GM23248 (cell line): ENCODE data around the gene GPLD1. TPM values are rescaled to one million over a fixed set of nuclear protein-coding genes. Genes with fewer than 3 reads are reported as not detected.
A peak's percentile ranks its signal among the peaks of the same experiment; 100 is the strongest.
"Not testable (repeated sequence)": the region's sequence is repeated elsewhere in the genome, so short reads cannot be mapped to it uniquely, and the experiment has no call there.

ENCODE experiments used
- DNase-seq: peaks from one replicate; pipeline ENCODE4 v3.0.0-alpha.2; 2015
- H2AFZ ChIP-seq: fragments of 200-600 bp; sonication (generic); 2 replicates; pipeline ENCODE4 v1.6.1; 2016; ENCODE audit warnings: antibody characterized with exemption
- H3F3A ChIP-seq: fragments of 200-600 bp; sonication (generic); 2 replicates; pipeline ENCODE4 v1.6.1; 2016; ENCODE audit warnings: mild to moderate bottlenecking, antibody characterized with exemption, mixed run types; ENCODE audit not compliant: insufficient read depth
- H3K27ac ChIP-seq: fragments of 200-600 bp; sonication (generic); 2 replicates; pipeline ENCODE4 v1.5.1; 2016; ENCODE audit warnings: mild to moderate bottlenecking
- H3K27me3 ChIP-seq: fragments of 200-600 bp; sonication (generic); replicated peaks from 2 replicates; pipeline ENCODE4 v1.6.1; 2016; ENCODE audit warnings: mild to moderate bottlenecking; ENCODE audit not compliant: insufficient read depth
- H3K36me3 ChIP-seq: fragments of 200-600 bp; sonication (generic); 2 replicates; pipeline ENCODE4 v1.6.1; 2016; ENCODE audit warnings: low read depth, mild to moderate bottlenecking
- H3K4me1 ChIP-seq: fragments of 200-600 bp; sonication (generic); 2 replicates; pipeline ENCODE4 v1.6.1; 2016; ENCODE audit warnings: mild to moderate bottlenecking; ENCODE audit not compliant: insufficient read depth
- H3K4me2 ChIP-seq: fragments of 200-600 bp; sonication (generic); one replicate; pipeline ENCODE4 v1.6.1; 2016; ENCODE audit warnings: mild to moderate bottlenecking; ENCODE audit not compliant: unreplicated experiment
- H3K4me3 ChIP-seq: fragments of 200-600 bp; sonication (generic); 2 replicates; pipeline ENCODE4 v1.5.1; 2016; ENCODE audit warnings: mild to moderate bottlenecking
- H3K79me2 ChIP-seq: fragments of 200-600 bp; sonication (generic); 2 replicates; pipeline ENCODE4 v1.6.1; 2016; ENCODE audit warnings: mild to moderate bottlenecking; ENCODE audit not compliant: insufficient read depth
- H3K9ac ChIP-seq: fragments of 200-600 bp; sonication (generic); 2 replicates; pipeline ENCODE4 v1.6.1; 2016; ENCODE audit warnings: mild to moderate bottlenecking
- H3K9me2 ChIP-seq: fragments of 200-600 bp; sonication (generic); 2 replicates; pipeline ENCODE4 v1.6.1; 2016; ENCODE audit warnings: mixed run types, mild to moderate bottlenecking, moderate library complexity; ENCODE audit not compliant: insufficient read depth
- H3K9me3 ChIP-seq: fragments of 200-600 bp; sonication (generic); one replicate; pipeline ENCODE4 v1.6.1; 2017; ENCODE audit warnings: low read depth
- H4K20me1 ChIP-seq: fragments of 200-600 bp; sonication (generic); 2 replicates; pipeline ENCODE4 v1.6.0; 2016; ENCODE audit not compliant: insufficient read depth
- EZH2 ChIP-seq: fragments of 200-600 bp; sonication (generic); IDR thresholded peaks from 2 replicates; pipeline ENCODE4 v1.6.1; 2018; ENCODE audit warnings: antibody characterized with exemption, mild to moderate bottlenecking; ENCODE audit not compliant: insufficient read depth, poor library complexity, severe bottlenecking
- EZH2phosphoT487 ChIP-seq: fragments of 200-600 bp; sonication (generic); IDR thresholded peaks from 2 replicates; pipeline ENCODE4 v1.6.1; 2018; ENCODE audit warnings: antibody characterized with exemption, moderate library complexity, mild to moderate bottlenecking, low read depth; ENCODE audit not compliant: insufficient read depth
- WGBS, 2 experiments: methylation state at CpG; one replicate each; pipeline ENCODE4 v1.1.6; 2015 to 2017; ENCODE audit warnings: low lambda C conversion rate in 2 of 2, low coverage in 1 of 2; ENCODE audit errors: missing lambda C conversion rate in 2 of 2; 5-methylcytosine and 5-hydroxymethylcytosine counted together
- in situ Hi-C: fragments of 300-500 bp; cut with MboI; formaldehyde crosslinking; loops from 2 replicates; pipeline ENCODE4 v1.15.0; 2020
- polyA plus RNA-seq: library from polyadenylated mRNA; unstranded; fragments of >200 nt; fragmentation: Nextera tagmentation; extraction: Ambion mirVana; gene quantifications from 2 replicates; pipeline ENCODE4 v1.2.1, GENCODE V29; 2016
- total RNA-seq: library from RNA; depleted of rRNA; stranded (reverse); fragments of >200 nt; shearing (Covaris generic); gene quantifications from 2 replicates; pipeline ENCODE4 v1.2.3, GENCODE V29; 2014

Gene GPLD1
- total and polyA plus RNA-seq, 2 experiments from 2014 or later = 0.09 to 0.97 TPM

DNA sequence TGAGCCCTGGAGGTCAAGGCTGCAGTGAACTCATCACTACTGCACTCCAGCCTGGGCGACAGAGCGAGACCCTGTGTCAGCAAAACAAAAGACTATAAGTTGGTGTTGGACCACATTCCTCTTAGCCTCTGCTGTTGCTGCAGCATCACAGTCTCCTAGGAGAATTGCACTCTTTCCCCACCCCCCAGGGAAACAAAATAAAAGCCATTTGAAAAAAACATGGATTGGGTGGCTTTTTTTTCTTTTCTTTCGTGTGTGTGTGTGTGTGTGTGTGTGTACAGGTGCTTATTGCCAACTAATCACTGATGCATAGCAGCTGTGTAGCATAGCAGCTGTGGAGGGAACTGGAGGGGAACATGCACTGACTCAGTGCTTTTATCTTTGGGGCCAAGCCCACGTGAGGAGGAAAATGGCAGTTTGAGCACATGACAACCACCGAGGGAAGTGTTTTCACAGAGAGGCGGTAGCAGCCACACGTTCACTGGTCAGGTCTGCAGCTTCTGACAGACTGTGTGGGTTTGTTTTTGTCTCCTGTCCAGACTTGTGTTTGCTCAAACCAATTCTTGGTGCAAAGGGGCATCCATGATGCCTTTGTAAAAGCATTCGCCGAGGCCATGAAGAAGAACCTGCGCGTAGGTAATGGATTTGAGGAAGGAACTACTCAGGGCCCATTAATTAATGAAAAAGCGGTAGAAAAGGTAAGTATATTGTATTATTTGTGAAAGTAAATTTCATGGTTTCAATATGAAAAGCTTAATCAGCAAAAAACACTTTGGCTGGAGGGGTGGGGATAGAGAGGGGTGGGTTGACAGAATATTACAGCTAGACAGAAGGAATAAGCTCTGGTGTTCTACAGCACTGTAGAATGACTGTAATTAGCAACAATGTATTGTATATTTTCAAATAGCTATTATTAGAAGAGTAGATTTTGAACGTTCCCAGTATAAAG is 33.1 kb upstream of the GPLD1 start:
- no peak for TF ChIP-seq EZH2
- H3K4me2 ChIP-seq = no peak overlapping the region
- DNase-seq = no peak
- H3K27me3 ChIP-seq = no peaks in the 10 kb centered on the region
- no peak overlapping the region for H3K4me3 ChIP-seq
- H2AFZ ChIP-seq = no peak overlapping the region
- no peaks in the 10 kb centered on the region for H3K79me2 ChIP-seq
- H4K20me1 ChIP-seq = no peaks in the 10 kb centered on the region
- in situ Hi-C loops = no loop called here
- H3K9ac ChIP-seq = no peak overlapping the region
- WGBS, 2 experiments = 74 to 80% methylated on average over 12 to 13 of the region's 13 CpGs
- no peaks in the 10 kb centered on the region for H3F3A ChIP-seq
- H3K9me3 ChIP-seq = no peaks in the 10 kb centered on the region
- H3K27ac ChIP-seq = no peak overlapping the region
- no peaks in the 10 kb centered on the region for H3K9me2 ChIP-seq
- no peaks in the 10 kb centered on the region for H3K4me1 ChIP-seq
- no peaks in the 10 kb centered on the region for H3K36me3 ChIP-seq

DNA sequence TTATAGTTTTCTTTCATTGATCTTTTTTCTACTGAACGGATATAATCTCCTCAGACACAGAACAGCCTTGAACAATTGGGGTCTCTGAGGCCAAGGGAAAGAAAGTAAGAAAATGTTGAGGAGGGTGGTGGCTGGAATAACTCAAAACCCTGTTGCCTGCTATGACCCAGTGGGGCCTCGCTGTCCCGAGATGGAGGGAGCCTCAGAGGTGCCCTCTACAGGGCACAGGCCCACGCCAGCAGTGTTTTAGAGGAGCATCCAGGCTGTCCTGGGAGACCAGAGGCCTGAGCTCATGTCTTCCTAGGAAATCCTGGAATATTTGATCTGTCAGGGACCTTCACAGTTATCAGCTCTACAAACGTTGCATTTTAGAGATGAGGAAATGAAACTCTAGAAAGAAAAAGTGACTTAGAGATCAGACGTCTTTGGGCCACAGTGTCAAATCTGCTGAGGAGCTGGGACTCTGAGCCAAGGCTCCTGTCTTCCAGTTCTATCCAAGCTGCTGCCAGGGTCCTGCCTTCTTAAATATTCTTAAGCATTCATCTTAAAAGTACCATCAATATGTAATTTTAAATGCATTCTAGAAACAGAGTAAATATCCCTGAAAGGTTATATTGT is 31.7 kb upstream of the GPLD1 start:
- Histone ChIP-seq H3K9ac (no peak overlapping the region), H4K20me1 (no peaks in the 10 kb centered on the region), H3K9me2 (no peaks in the 10 kb centered on the region), H3K79me2 (no peaks in the 10 kb centered on the region), H3K36me3 (no peaks in the 10 kb centered on the region), H3K9me3 (no peaks in the 10 kb centered on the region), H3F3A (no peaks in the 10 kb centered on the region), H3K4me2 (no peak overlapping the region), H3K4me1 (no peaks in the 10 kb centered on the region), H2AFZ (no peak overlapping the region; the same call in 1 of the 2 replicates), H3K27ac (no peak overlapping the region), H3K4me3 (no peak overlapping the region), H3K27me3 (no peaks in the 10 kb centered on the region)
- peak; percentile 73 for DNase-seq
- WGBS, 2 experiments = 26 to 39% methylated on average over 6 of the region's 6 CpGs
- no peak for TF ChIP-seq EZH2
- in situ Hi-C loops = no loop called here

DNA sequence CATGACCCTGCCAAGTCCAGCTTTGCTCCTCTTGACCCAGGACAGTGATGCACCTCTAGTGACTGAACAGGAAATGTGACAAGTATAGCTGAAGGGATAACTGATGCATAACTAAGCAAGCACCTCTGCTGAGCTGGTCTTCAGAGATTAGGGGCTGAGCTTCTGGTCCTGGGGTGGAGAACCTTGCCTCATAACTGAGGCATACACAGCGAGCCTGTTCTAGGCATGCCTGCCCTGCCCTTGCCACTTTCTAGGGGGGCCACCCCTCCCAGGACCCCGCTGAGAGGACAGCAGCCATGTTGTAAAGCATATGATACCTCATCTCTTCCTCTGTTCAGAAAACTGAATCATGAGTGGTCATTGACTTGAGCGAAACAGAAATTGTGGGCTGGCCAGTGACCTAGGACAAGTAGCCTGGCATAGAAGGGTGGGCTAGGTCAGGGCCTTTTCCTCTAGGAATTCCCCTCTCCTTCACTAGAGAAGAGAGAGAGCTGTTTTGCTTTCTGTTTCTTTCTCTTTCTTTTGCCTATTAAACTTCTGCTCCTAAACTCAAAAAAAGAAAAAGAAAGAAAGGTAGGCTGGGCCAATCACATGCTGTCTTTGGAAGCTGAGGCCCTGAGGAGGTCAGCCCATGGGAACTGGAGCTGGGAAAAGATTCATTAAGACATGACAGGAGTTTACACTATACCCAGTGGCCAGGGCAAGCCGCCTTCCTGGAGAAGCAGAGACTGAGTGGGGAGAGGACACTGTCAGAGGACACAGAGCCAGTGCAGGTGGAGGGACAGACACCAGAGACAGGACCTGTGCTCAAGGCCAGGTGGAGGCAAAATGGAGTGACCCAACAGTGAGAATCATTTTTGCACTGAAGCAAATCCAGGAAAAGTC is 28.5 kb upstream of the GPLD1 start:
- Histone ChIP-seq H3K4me3 (no peak overlapping the region), H3F3A (no peaks in the 10 kb centered on the region), H3K4me1 (no peaks in the 10 kb centered on the region), H3K36me3 (no peaks in the 10 kb centered on the region), H3K79me2 (no peaks in the 10 kb centered on the region), H3K27me3 (no peaks in the 10 kb centered on the region), H3K4me2 (no peak overlapping the region), H3K9me3 (no peaks in the 10 kb centered on the region), H3K9ac (no peak overlapping the region), H4K20me1 (no peaks in the 10 kb centered on the region), H2AFZ (no peak overlapping the region), H3K9me2 (no peaks in the 10 kb centered on the region), H3K27ac (no peak overlapping the region)
- TF ChIP-seq EZH2 (no peak), EZH2phosphoT487 (no peak)
- in situ Hi-C loops = no loop called here
- no peak for DNase-seq
- 72 to 79% methylated on average over 4 of the region's 4 CpGs for WGBS, 2 experiments

DNA sequence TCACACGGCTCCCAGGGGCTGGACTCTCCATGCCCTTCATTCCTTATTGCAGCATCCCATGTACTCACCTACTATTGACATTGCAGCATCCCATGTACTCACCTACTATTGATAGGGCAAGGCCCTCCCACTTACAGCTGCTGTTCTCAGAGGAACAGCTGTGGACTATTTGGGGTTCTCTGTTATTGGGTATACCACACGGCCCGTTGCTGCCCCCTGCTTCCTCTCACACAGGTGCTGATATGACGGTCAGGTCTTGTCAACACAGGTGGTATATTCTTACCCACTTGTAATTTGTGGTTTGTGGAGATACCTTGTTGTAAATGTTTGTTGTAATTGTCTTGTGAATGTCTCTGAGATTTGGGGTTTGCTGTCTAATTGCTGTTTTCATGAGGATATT is 24.2 kb upstream of the GPLD1 start:
- no peak overlapping the region for H3K27ac ChIP-seq
- no peak overlapping the region for H2AFZ ChIP-seq
- H3F3A ChIP-seq = no peaks in the 10 kb centered on the region
- TF ChIP-seq EZH2phosphoT487 = no peak
- no peak for TF ChIP-seq EZH2
- no peak overlapping the region for H3K4me3 ChIP-seq
- in situ Hi-C loops = no loop called here
- H3K36me3 ChIP-seq = no peaks in the 10 kb centered on the region
- H3K27me3 ChIP-seq = no peaks in the 10 kb centered on the region
- H3K9ac ChIP-seq = no peak overlapping the region
- no peaks in the 10 kb centered on the region for H3K79me2 ChIP-seq
- DNase-seq = no peak
- H3K9me3 ChIP-seq = no peaks in the 10 kb centered on the region
- H3K9me2 ChIP-seq = no peaks in the 10 kb centered on the region
- no peaks in the 10 kb centered on the region for H3K4me1 ChIP-seq
- WGBS, 2 experiments = 69 to 70% methylated on average over 4 of the region's 4 CpGs
- no peak overlapping the region for H3K4me2 ChIP-seq
- H4K20me1 ChIP-seq = no peaks in the 10 kb centered on the region

DNA sequence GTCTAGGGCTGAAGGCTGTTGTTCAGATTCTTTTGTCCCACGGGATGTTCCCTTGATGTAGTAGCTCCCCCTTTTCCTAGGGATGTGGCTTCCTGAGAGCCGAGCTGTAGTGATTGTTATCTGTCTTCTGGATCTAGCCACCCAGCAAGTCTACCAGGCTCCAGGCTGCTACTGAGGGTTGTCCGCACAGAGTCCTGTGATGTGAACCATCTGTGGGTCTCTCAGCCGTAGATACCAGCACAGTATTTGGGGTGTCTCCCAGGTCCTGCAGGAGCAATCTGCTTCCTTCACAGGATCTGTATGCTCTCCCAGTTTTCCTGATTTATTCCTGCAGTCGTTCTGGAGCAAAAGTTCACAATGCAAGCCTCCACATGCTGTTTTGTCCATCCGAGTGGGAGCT is 22.6 kb upstream of the GPLD1 start:
- 66 to 69% methylated on average over 6 of the region's 6 CpGs for WGBS, 2 experiments
- H3K4me1 ChIP-seq, H3K27ac ChIP-seq, H4K20me1 ChIP-seq, H3K27me3 ChIP-seq, H3K9me3 ChIP-seq, H3K4me3 ChIP-seq, in situ Hi-C loops, H3K9me2 ChIP-seq, H3K36me3 ChIP-seq, H2AFZ ChIP-seq, H3K79me2 ChIP-seq, H3K4me2 ChIP-seq, H3F3A ChIP-seq, DNase-seq, H3K9ac ChIP-seq: not testable (repeated sequence)
